Activated CD4-positive, alpha-beta T cell treated with anti-CD3 and anti-CD28 coated beads, Interleukin-2, amount 10 ng/mL, durations not matched to agents 7 days and 5 days (primary cell): Measurements from ENCODE around the gene ITPR1. TPM values are rescaled to one million over a fixed set of nuclear protein-coding genes. Genes with fewer than 3 reads are reported as not detected.
A peak's percentile ranks its signal among the peaks of the same experiment; 100 is the strongest.

Experiments
- CTCF ChIA-PET: fragments of 350-600 bp; sonication (Branson Sonifier 250); formaldehyde crosslinking; loops from one replicate; lab custom pipeline; 2021; ENCODE audit warnings: antibody characterized with exemption; lab: Charles Lee
- POLR2A ChIA-PET: fragments of 350-600 bp; sonication (Branson Sonifier 250); formaldehyde crosslinking; loops from one replicate; lab custom pipeline; 2021; ENCODE audit warnings: antibody characterized with exemption; lab: Charles Lee
- DNase-seq: peaks from one replicate; pipeline ENCODE4 v3.0.0-alpha.2; 2020
- H3K27ac Mint-ChIP-seq: one replicate; pipeline ENCODE4 v1.8.0; 2021; ENCODE audit warnings: mild to moderate bottlenecking, moderate library complexity, mixed read lengths
- H3K27me3 Mint-ChIP-seq: one replicate; pipeline ENCODE4 v1.8.0; 2021; ENCODE audit warnings: mixed read lengths
- H3K36me3 Mint-ChIP-seq: one replicate; pipeline ENCODE4 v1.8.0; 2021; ENCODE audit warnings: low read depth, mixed read lengths
- H3K4me1 Mint-ChIP-seq: one replicate; pipeline ENCODE4 v1.8.0; 2021; ENCODE audit warnings: mixed read lengths
- H3K4me3 Mint-ChIP-seq: one replicate; pipeline ENCODE4 v1.8.0; 2021; ENCODE audit warnings: mild to moderate bottlenecking, moderate library complexity, mixed read lengths
- H3K9me3 Mint-ChIP-seq: one replicate; pipeline ENCODE4 v1.8.0; 2021; ENCODE audit warnings: mixed read lengths
- total RNA-seq, 2 experiments: library from RNA; stranded (reverse); gene quantifications; one replicate each; pipeline ENCODE4 v1.2.3, GENCODE V29; 2021

ITPR1 gene
- total RNA-seq, 2 experiments from 2014 or later = 42.3 to 44.7 TPM

DNA sequence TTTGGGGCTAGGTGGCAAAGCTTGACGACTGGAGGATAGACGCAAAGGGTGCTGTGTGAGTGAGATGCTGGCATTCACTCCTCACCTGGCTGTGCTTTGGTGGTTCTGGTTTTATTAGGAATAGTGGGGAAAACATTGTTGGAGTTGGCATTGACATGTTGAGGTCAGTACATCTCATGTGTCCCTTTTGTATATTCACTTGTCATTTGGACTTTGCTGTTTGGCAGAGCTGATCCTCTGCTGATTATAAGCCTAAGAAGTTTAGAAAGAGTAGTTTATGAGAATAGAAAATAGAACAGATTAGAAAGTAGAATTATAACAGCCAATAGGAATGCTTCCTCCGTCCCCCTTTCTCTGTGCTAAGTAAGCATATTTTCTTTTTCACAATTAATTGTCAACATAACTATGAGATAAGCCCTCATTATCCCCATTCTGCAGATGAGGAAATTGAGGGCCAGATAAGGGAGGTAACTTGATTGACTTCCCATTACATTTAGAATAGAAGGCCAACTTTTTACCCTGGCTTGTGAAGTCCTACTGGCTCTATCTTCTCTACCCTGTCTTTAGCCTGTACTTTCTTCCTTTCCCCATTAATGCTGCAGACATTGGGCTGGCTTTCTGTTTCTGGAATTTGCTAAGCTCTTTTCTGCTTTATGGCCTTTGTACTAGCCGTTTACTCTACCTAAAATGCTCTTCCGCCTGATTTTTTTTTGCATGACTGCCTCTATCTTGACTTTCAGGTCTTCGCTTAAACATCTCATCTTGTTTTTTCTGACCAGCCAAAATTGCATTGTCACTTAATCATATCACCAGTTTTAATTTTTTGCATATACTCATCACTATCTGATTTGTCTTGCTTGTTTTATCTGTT, 12.8 kb downstream of the ITPR1 start:
- H3K9me3 Mint-ChIP-seq = no peaks in the 10 kb centered on the region
- no peak for DNase-seq
- peaks cover 49% of the 10 kb centered on the region for H3K4me1 Mint-ChIP-seq
- H3K36me3 Mint-ChIP-seq = peaks cover 14% of the 10 kb centered on the region
- peak overlapping the region; percentile 83 for H3K27ac Mint-ChIP-seq
- CTCF ChIA-PET = interaction anchor here (1.3 to 4.3 kb wide), 3 partner anchors 11 to 13 kb away, joined by 4 to 16 read pairs (median 9); partner anchors contain the start of gene ITPR1
- no peak overlapping the region for H3K4me3 Mint-ChIP-seq
- no peaks in the 10 kb centered on the region for H3K27me3 Mint-ChIP-seq
- POLR2A ChIA-PET = no interaction called here

- Mint-ChIP-seq H3K4me1 (peaks cover 49% of the 10 kb centered on the region), H3K27me3 (no peaks in the 10 kb centered on the region), H3K4me3 (no peak overlapping the region), H3K36me3 (peaks cover 14% of the 10 kb centered on the region), H3K27ac (no peak overlapping the region), H3K9me3 (no peaks in the 10 kb centered on the region)
- ChIA-PET CTCF (interaction anchor here (0.6 to 4.3 kb wide), 2 partner anchors 12 to 563 kb away, joined by 3 to 16 read pairs; no protein-coding TSS in a partner anchor), POLR2A (no interaction called here)
- DNase-seq = no peak
These were observed 13.4 kb downstream of the ITPR1 start for GRCh38 chr3:4506559-4507023.

- no peak for DNase-seq
- ChIA-PET POLR2A (no interaction called here), CTCF (interaction anchor here (0.6 to 1.1 kb wide), 4 partner anchors 12 to 562 kb away, joined by 3 to 4 read pairs (median 4); partner anchors contain the start of gene SUMF1)
- H3K9me3 Mint-ChIP-seq = no peaks in the 10 kb centered on the region
- H3K27ac Mint-ChIP-seq = no peak overlapping the region
- peaks cover 47% of the 10 kb centered on the region for H3K4me1 Mint-ChIP-seq
- no peaks in the 10 kb centered on the region for H3K27me3 Mint-ChIP-seq
- H3K4me3 Mint-ChIP-seq = no peak overlapping the region
- H3K36me3 Mint-ChIP-seq = peaks cover 15% of the 10 kb centered on the region
These were observed 14.0 kb downstream of the ITPR1 start for GRCh38 chr3:4507024-4507596.

- H3K4me3 Mint-ChIP-seq = no peak overlapping the region
- peaks cover 47% of the 10 kb centered on the region for H3K4me1 Mint-ChIP-seq
- H3K36me3 Mint-ChIP-seq = peaks cover 16% of the 10 kb centered on the region
- no peaks in the 10 kb centered on the region for H3K27me3 Mint-ChIP-seq
- H3K27ac Mint-ChIP-seq = no peak overlapping the region
- ChIA-PET CTCF (interaction anchor here (0.7 to 1.2 kb wide), 6 partner anchors 10 to 115 kb away, joined by 3 to 4 read pairs (median 4); partner anchors contain the start of gene SUMF1), POLR2A (no interaction called here)
- no peak for DNase-seq
- H3K9me3 Mint-ChIP-seq = no peaks in the 10 kb centered on the region
These were observed 15.2 kb downstream of the ITPR1 start for GRCh38 chr3:4508048-4508981.

GRCh38 chr3:4509043-4509442, 15.9 kb downstream of the ITPR1 start:
- DNase-seq = no peak
- Mint-ChIP-seq H3K27me3 (no peaks in the 10 kb centered on the region), H3K36me3 (peaks cover 14% of the 10 kb centered on the region), H3K27ac (no peak overlapping the region), H3K9me3 (no peaks in the 10 kb centered on the region), H3K4me1 (peaks cover 40% of the 10 kb centered on the region), H3K4me3 (no peak overlapping the region)
- ChIA-PET POLR2A (no interaction called here), CTCF (interaction anchor here (1.2 kb wide), 1 partner anchor 15 kb away, joined by 4 read pairs; no protein-coding TSS in a partner anchor)

DNA sequence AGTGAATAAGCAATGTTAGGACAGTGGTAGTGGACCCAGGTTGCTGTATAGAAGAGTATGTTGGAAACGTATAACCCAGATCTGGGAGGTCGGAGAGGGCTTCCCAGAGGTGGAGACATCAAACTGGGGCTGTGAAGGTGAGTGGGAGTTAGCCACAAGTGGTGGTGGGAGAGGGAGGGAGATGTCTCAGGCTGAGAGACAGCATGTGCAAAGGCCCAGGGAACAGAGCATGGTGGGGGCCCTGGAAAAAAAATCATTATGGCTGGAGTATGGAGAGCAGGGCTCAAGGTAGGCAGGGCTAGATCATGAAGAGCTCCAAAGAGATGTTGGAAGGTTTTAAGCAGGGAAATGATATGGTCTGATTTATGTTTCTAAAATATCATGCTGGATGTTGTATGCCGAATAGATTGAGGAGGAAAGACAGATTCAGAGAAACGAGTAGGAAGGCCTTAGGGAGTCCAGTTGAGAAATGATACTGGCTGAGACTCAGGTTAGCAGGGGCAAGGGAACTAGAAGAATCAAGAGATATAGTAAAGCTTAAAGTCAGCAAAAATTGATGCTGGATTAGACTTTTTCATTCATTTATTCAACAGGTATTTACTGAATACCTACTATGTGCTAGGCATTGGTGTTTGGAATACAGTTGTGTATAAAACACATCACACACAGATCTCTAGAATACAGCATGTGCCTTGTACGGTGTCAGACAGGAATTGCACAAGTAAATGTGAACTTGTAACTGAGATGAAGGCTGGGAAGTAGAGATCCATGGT, 17.0 kb downstream of the ITPR1 start:
- H3K4me3 Mint-ChIP-seq = no peak overlapping the region
- CTCF ChIA-PET = interaction anchor here (0.6 to 1.8 kb wide), 3 partner anchors 9 to 550 kb away, joined by 3 to 9 read pairs (median 3); no protein-coding TSS in a partner anchor
- H3K27me3 Mint-ChIP-seq = no peaks in the 10 kb centered on the region
- POLR2A ChIA-PET = no interaction called here
- H3K4me1 Mint-ChIP-seq = peaks cover 30% of the 10 kb centered on the region
- DNase-seq = no peak
- H3K27ac Mint-ChIP-seq = no peak overlapping the region
- H3K36me3 Mint-ChIP-seq = peaks cover 12% of the 10 kb centered on the region
- no peaks in the 10 kb centered on the region for H3K9me3 Mint-ChIP-seq

- H3K27me3 Mint-ChIP-seq = no peaks in the 10 kb centered on the region
- H3K27ac Mint-ChIP-seq = no peak overlapping the region
- H3K4me3 Mint-ChIP-seq = no peak overlapping the region
- ChIA-PET POLR2A (no interaction called here), CTCF (interaction anchor here (0.6 to 1.8 kb wide), 3 partner anchors 8 to 161 kb away, joined by 4 to 9 read pairs (median 5); no protein-coding TSS in a partner anchor)
- no peaks in the 10 kb centered on the region for H3K9me3 Mint-ChIP-seq
- no peak for DNase-seq
- H3K4me1 Mint-ChIP-seq = peaks cover 16% of the 10 kb centered on the region
- H3K36me3 Mint-ChIP-seq = peaks cover 14% of the 10 kb centered on the region
These were observed 18.5 kb downstream of the ITPR1 start for GRCh38 chr3:4511491-4512262.

DNA sequence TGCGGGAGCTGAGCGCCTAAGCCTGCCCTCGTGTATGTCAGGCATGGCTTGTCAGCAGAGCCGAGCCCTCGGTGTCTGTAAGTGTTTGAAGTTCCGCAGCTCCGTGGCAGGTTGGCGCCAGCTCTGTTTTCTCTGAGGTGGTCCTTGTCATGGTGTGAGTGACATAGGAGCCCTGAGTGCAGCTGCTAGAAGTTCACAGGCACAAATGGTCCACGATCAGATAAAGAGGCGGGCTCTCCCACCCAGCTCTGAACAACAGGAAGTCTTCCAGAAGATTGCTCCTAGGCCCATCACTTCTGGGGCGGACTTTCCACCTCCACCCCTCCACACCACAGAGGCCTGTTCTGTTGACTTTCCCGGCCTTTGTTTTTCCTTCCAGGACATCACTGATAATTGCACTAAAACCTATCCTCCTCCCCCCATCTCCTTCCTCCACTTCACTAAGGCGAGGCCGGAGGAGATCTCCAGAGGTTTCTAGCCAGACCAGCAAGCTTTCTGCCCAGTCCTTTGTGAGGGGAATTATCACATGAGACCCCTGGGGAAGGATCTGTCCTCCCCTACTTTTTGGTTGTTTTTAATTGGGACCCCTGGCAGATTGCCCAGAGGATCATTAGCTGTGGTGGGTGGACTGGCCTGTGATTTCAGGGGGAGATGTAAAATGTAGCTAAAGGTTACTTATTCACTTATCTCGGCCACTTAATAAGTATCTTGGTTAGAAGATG, 19.9 kb downstream of the ITPR1 start:
- Mint-ChIP-seq H3K9me3 (no peaks in the 10 kb centered on the region), H3K4me1 (peaks cover 16% of the 10 kb centered on the region), H3K27me3 (no peaks in the 10 kb centered on the region), H3K27ac (no peak overlapping the region), H3K36me3 (peaks cover 17% of the 10 kb centered on the region), H3K4me3 (no peak overlapping the region)
- ChIA-PET POLR2A (interaction anchor here (0.6 kb wide), 1 partner anchor 583 kb away, joined by 3 read pairs; no protein-coding TSS in a partner anchor), CTCF (interaction anchor here (0.6 kb wide), 1 partner anchor 450 kb away, joined by 3 read pairs; no protein-coding TSS in a partner anchor)
- DNase-seq = no peak

- Mint-ChIP-seq H3K27ac (no peak overlapping the region), H3K36me3 (peaks cover 16% of the 10 kb centered on the region), H3K27me3 (no peaks in the 10 kb centered on the region), H3K9me3 (no peaks in the 10 kb centered on the region), H3K4me1 (peaks cover 29% of the 10 kb centered on the region), H3K4me3 (no peak overlapping the region)
- ChIA-PET POLR2A (no interaction called here), CTCF (interaction anchor here (1.0 to 1.9 kb wide), 2 partner anchors 11 to 141 kb away, joined by 3 to 4 read pairs; no protein-coding TSS in a partner anchor)
- DNase-seq = no peak
These were observed 21.2 kb downstream of the ITPR1 start for GRCh38 chr3:4514321-4514720.

- no peak for DNase-seq
- Mint-ChIP-seq H3K9me3 (no peaks in the 10 kb centered on the region), H3K27me3 (no peaks in the 10 kb centered on the region), H3K27ac (peak overlapping the region; percentile 20), H3K4me3 (no peak overlapping the region), H3K36me3 (peaks cover 19% of the 10 kb centered on the region), H3K4me1 (peaks cover 35% of the 10 kb centered on the region)
- ChIA-PET CTCF (interaction anchor here (0.5 to 1.9 kb wide), 3 partner anchors 12 to 164 kb away, joined by 3 to 6 read pairs (median 4); no protein-coding TSS in a partner anchor), POLR2A (interaction anchor here (0.6 kb wide), 1 partner anchor 464 kb away, joined by 3 read pairs; no protein-coding TSS in a partner anchor)
These were observed 21.8 kb downstream of the ITPR1 start for GRCh38 chr3:4514916-4515315.
